ENCODE data around the gene NUSAP1.

DNA sequence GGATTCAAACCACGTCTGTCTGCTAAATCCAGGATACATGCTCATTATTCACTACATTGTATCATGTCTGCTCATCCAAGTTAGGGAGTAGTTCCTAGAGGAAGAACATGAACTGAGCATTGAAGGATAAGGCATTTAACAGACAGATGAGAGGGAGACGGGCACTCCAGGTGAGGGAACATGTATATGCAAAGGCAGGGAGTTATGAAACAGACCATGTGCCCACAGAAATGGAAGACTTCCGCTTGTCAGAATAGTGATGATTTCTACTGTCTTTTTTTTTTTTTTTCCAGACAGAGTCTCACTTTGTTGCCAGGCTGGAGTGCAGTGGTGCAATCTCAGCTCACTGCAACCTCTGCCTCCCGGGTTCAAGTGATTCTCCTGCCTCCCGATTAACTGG is 74.7 kb downstream of the NUSAP1 start:
- no peak for TF ChIP-seq JUNB (IDR thresholded peaks at IDR 0.05)
- no peak for TF ChIP-seq NFE2L2 (conservative IDR thresholded peaks at IDR 0.05; ENCODE audit: low read length)
- TF ChIP-seq, protein P1, sequence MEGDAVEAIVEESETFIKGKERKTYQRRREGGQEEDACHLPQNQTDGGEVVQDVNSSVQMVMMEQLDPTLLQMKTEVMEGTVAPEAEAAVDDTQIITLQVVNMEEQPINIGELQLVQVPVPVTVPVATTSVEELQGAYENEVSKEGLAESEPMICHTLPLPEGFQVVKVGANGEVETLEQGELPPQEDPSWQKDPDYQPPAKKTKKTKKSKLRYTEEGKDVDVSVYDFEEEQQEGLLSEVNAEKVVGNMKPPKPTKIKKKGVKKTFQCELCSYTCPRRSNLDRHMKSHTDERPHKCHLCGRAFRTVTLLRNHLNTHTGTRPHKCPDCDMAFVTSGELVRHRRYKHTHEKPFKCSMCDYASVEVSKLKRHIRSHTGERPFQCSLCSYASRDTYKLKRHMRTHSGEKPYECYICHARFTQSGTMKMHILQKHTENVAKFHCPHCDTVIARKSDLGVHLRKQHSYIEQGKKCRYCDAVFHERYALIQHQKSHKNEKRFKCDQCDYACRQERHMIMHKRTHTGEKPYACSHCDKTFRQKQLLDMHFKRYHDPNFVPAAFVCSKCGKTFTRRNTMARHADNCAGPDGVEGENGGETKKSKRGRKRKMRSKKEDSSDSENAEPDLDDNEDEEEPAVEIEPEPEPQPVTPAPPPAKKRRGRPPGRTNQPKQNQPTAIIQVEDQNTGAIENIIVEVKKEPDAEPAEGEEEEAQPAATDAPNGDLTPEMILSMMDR (IDR thresholded peaks at IDR 0.05): no peak
- TF ChIP-seq MAFK (IDR thresholded peaks at IDR 0.05; ENCODE audit: partially characterized antibody): no peak
- TF ChIP-seq RCOR1 (IDR thresholded peaks at IDR 0.05; ENCODE audit: low read depth, low read length): no peak
- TF ChIP-seq, protein P2, sequence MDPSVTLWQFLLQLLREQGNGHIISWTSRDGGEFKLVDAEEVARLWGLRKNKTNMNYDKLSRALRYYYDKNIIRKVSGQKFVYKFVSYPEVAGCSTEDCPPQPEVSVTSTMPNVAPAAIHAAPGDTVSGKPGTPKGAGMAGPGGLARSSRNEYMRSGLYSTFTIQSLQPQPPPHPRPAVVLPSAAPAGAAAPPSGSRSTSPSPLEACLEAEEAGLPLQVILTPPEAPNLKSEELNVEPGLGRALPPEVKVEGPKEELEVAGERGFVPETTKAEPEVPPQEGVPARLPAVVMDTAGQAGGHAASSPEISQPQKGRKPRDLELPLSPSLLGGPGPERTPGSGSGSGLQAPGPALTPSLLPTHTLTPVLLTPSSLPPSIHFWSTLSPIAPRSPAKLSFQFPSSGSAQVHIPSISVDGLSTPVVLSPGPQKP (IDR thresholded peaks at IDR 0.05; ENCODE audit: low read depth, low read length): no peak
- no peak for TF ChIP-seq KDM5A (IDR thresholded peaks at IDR 0.05)
- TF ChIP-seq POLR2A (IDR thresholded peaks at IDR 0.05; ENCODE audit: low read length): no peak
- TF ChIP-seq BHLHE40 (IDR thresholded peaks at IDR 0.05; ENCODE audit: low read depth, low read length): no peak
- TF ChIP-seq SMC3 (IDR thresholded peaks at IDR 0.05): no peak
- TF ChIP-seq MAZ (IDR thresholded peaks at IDR 0.05; ENCODE audit: borderline replicate concordance, low read depth, low read length): no peak
